ENCODE data around the gene CNTNAP4.

CNTNAP4 gene

DNA sequence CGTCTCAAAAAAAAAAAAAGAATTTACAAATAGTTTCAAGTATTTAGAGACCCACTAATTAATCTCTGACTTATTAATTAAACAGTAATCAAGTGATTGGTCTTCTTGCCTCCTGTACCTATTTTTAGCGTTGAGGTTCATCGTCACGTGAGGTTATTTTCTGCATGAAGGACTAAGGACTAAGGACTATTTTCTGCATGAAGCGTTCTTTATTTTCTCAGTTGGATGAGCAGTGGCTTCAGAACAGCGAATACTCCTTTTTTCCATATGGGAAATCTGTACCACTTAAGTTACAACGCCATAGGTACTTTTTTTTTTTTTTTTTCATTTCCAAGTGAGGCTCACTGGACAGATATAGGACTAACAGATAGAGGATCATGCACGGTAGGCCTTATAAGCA, 224.9 kb downstream of the CNTNAP4 start:
- no peak for DNase-seq

- DNase-seq = no peak
Measured at GRCh38 chr16:76502555-76502954, 225.4 kb downstream of the CNTNAP4 start.

DNA sequence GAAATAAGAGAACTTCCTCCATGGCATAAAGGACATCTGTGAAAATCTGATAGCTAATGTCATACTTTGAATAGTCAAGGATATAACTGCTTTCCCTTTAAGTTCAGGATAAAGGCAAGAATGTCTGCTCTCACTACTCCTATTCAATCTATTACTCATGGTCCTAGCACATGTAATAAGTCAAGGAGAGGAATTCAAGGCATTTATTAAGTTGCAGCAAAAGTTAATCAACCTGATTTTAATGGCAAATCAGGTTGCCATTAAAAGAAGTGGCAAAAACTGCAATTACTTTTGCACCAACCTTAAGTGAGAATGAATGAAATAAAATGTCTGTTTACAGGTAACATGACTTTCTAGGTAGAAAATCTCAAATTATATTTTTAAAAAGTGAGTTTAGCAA, 225.9 kb downstream of the CNTNAP4 start:
- no peak for DNase-seq

DNA sequence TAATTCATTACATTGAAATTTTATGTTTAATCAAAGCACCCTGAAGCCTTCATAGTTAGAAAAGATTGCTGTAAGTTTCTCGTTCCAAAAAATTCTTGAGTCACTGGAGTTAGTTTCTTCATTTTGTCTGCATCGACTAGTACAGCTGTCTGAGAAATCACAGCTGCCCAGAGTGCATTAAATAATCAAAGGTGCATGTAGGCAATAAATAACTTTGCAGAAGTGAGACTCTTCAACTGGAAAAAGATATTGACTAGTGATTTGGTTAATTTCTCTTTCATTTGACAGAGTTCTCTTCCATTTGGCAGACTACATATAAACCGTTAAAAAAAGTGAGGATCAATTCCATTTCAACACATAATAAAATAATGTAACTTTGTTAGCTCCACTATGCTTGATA, 234.0 kb downstream of the CNTNAP4 start:
- DNase-seq = no peak

DNA sequence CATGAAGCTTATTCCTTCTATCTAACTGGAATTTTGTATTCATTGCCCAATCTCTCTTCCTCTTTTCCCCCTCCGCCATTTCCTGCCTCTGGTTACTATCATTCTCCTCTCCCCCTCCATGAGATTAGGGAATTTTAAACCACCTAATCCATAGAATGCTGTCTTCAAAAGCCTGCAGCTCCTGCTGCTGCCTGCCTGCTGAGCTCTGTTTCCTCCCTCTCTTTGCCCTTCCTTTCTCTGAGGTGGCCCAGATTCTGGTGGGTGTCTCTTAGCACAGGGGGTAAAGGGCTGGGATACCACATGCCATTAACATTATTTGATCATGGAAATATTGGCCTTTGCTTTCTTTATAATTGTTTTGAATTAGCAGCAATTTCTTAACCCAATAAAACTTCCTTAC, 241.6 kb downstream of the CNTNAP4 start:
- DNase-seq = no peak

- no peak for DNase-seq
Measured at GRCh38 chr16:76524356-76524755, 247.2 kb downstream of the CNTNAP4 start.

GRCh38 chr16:76524769-76525168, 247.6 kb downstream of the CNTNAP4 start:
- DNase-seq = no peak

- no peak for DNase-seq
Measured at GRCh38 chr16:76527244-76527643, 250.0 kb downstream of the CNTNAP4 start.

GRCh38 chr16:76529120-76529519, 251.9 kb downstream of the CNTNAP4 start:
- no peak for DNase-seq

- no peak for DNase-seq
Measured at GRCh38 chr16:76531236-76531635, 254.0 kb downstream of the CNTNAP4 start.

GRCh38 chr16:76532188-76532973, 255.2 kb downstream of the CNTNAP4 start:
- no peak for DNase-seq

GRCh38 chr16:76539609-76540008, 262.4 kb downstream of the CNTNAP4 start:
- no peak for DNase-seq

- DNase-seq = no peak
Measured at GRCh38 chr16:76541070-76541469, 263.9 kb downstream of the CNTNAP4 start.

DNA sequence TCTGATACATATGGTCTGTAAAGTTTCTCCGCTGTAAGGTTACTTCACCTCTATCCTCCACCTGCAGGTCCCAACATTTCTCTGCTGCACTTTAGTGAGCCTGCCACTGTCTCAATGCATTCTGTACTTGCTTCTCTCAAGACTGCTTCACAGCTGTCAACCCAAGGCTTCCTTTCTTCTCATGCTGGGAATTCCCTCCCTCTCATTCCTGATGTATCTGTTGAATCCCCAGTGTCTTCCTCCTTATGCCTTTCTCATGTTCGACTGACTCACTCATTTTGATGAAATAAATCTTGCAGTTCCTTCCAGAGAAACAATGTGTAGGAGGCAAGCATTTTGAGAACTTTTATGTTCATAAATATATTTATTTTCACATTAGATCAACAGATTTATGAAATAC, 288.3 kb downstream of the CNTNAP4 start:
- DNase-seq = no peak

- no peak for DNase-seq
Measured at GRCh38 chr16:76571755-76572154, 294.6 kb downstream of the CNTNAP4 start.

GRCh38 chr16:76573281-76573680, 296.1 kb downstream of the CNTNAP4 start:
- no peak for DNase-seq

- no peak for DNase-seq
Measured at GRCh38 chr16:76574651-76575050, 297.4 kb downstream of the CNTNAP4 start.

DNA sequence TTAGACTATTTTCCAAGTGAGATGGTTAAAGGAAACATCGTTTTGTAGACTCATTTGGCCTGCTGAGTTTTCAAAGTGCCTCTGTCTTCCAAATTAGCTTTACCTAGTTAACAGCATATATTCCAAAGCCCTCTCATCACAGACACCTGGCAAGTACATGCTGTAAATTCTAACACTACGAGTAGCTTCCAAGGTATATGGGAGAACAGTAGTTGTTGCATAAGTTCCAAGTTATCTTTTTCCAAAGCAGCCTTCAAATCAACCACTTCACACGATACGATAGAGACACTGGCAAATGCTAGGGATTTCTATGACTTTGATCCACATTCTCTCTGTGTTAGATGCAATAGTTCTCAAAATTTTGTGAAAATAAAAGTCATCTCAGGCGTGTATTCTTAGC, 299.3 kb downstream of the CNTNAP4 start:
- DNase-seq = no peak

DNA sequence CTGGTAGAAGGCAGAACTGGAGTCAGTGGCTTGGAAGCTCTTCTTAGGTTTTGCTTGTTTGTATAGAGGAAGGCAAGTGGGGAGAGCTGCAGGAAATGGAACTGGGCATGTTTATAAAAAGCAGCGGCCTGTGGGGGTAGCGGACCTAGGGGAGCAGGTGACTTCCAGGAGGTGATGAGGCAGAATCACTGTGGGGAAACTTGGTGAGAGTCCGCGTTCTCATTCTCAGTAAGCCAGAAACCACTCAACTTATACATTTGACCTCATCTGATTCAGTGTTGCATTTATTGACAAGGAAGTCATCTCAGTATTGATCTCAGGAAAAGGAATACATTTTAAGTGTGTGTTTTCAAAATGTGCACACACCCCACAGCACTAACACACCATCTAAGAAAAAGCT, 299.8 kb downstream of the CNTNAP4 start:
- DNase-seq = no peak

GRCh38 chr16:76579277-76579922, 302.2 kb downstream of the CNTNAP4 start:
- no peak for DNase-seq

DNA sequence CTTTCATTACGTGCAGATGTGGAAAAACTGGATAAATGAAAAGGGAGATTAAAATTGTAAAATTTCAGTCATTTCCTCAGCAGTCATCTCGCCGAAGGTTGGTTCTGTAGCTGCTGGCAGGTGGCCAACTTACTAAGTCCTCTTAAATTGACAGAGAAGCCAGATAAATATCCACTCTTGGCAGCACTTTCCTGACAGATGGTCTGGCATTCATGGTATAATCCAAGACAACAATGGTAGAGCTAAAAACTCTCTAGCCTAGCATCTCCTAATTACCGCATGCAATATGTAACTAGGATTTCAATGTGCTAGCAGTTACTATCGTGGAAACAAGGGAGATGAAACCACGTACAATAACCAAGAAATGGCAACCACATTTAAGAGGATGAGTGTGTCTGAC, 306.3 kb downstream of the CNTNAP4 start:
- DNase-seq = no peak

DNA sequence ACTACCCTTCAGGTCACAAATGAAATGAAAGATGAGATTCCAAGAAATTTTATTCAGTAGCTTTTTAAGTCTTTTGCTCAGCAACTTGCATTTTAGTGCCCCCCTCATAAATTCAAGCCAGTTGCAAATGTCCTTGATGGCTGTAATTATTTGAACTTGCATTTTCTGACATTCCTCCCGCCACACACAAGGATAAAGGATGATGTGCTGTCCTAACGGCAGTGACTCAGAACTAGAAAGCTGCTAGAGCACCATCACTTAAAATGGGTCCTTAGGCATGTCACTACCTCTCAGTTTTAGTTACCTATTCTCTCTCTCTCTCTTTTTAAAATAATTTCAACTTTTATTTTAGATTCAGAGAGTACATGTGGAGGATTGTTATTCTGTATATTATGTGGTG, 306.7 kb downstream of the CNTNAP4 start:
- DNase-seq = no peak

- DNase-seq = no peak
Measured at GRCh38 chr16:76598498-76598897, 321.3 kb downstream of the CNTNAP4 start.

DNA sequence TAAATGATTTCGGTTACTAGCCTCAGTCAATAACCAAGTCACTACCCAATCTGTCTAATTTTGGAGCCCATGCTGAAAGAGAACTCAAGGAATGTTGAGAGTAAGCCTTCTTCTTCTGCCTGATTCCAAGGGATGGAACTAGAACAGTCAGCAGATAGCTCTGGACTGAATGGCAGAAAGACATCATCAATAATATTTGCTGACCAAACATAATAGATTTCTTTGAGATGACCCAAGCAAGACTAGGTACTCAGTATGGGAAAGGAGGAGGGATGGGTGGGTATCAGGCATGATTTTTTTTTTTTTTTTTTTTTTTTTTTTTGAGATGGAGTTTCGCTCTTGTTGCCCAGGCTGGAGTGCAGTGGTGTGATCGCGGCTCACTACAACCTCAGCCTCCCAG, 330.1 kb downstream of the CNTNAP4 start:
- DNase-seq = no peak

Data from activated CD8-positive, alpha-beta memory T cell treated with anti-CD3 and anti-CD28 coated beads, Interleukin-2, amount 50 U/mL, for 48 hours (primary cell).